Measurements from ENCODE around the gene ASPHD1. TPM values are rescaled to one million over a fixed set of nuclear protein-coding genes. Genes with fewer than 3 reads are reported as not detected.

The ASPHD1 gene
- total RNA-seq, 4 donors from 2014 or later: 0.33 TPM; not detected in 3

DNA sequence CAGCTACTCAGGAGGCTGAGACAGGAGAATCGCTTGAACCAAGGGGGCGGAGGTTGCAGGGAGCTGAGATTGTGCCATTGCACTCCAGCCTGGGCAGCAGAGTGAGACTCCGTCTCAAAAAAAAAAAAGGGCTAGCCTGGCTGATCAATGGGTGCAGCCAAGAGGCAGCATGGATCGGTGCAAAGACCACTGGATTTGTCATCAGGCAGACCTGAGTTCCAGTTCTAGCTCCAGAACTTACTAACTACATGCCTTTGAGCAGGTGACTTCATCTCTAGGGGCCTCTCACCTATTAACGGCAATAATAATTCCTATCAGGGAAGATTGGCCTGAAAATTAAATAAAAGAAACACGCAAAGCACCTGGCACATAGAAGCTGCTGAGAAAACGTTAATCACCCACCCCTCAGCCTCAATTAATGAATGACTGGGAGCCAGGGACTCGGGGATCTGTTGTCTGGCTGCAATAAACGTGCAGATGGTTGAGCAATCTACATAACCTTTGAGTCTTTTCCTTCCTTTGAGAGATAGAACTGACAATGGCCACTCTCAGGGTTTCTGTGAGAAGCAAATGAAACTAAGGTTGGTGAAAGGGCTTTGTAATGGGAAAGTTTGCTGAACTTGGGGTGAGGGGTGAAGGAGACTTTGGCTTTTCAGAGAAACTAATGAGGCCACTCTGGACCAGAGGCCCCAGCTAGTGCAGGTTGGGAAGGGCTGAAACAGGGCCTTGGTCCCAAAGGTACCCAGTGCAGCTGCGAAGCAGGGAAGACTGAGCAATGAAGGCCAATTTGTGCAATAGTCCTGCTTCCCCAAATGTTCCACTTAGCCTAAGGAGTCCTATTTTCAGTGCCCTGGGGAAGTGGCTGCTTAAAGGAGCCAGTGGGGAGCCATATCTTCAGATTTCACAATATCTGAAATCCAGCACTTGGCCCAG, 8.5 kb upstream of the ASPHD1 start:
- Histone ChIP-seq H3K27me3 (peaks cover 0 to 13% (median 1%) of the 10 kb centered on the region in 4 donors), H3K9me3 (no peaks in the 10 kb centered on the region), H3K4me1 (no peaks in the 10 kb centered on the region), H3K36me3 (no peaks in the 10 kb centered on the region), H3K27ac (replicated peaks in 1 of 4) (no peak overlapping the region), H3K4me3 (no peak overlapping the region)
- no peak for DNase-seq (ENCODE audit: extremely low spot score)
- 62% methylated on average over 10 of the region's 10 CpGs for WGBS
- intact Hi-C loops (cut with DNase I): no loop called here
- TF ChIP-seq EP300 (IDR thresholded peaks at IDR 0.05) (no peak), POLR2AphosphoS5 (IDR thresholded peaks at IDR 0.05) (no peak)
- TF ChIP-seq, protein P1, sequence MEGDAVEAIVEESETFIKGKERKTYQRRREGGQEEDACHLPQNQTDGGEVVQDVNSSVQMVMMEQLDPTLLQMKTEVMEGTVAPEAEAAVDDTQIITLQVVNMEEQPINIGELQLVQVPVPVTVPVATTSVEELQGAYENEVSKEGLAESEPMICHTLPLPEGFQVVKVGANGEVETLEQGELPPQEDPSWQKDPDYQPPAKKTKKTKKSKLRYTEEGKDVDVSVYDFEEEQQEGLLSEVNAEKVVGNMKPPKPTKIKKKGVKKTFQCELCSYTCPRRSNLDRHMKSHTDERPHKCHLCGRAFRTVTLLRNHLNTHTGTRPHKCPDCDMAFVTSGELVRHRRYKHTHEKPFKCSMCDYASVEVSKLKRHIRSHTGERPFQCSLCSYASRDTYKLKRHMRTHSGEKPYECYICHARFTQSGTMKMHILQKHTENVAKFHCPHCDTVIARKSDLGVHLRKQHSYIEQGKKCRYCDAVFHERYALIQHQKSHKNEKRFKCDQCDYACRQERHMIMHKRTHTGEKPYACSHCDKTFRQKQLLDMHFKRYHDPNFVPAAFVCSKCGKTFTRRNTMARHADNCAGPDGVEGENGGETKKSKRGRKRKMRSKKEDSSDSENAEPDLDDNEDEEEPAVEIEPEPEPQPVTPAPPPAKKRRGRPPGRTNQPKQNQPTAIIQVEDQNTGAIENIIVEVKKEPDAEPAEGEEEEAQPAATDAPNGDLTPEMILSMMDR (IDR thresholded peaks at IDR 0.05): no peak

DNA sequence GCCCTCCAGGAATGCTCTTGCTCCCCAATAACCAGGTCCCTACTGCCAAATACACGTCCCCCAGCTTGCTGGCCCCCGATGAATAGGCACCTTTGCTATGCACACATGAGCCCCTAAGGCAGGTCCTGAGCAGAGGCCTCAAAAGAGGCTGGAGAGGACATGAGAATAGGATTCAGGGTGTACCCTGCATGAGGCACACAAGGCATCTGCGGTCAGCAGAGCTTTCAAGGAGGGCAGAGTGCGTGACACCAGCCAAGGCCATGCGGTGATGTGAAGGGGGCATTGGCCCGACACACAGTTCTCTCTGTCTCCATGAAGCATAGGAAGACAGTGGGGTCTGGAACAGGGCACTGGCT, 7.9 kb upstream of the ASPHD1 start:
- Histone ChIP-seq H3K27me3 (peaks cover 0 to 19% (median 5%) of the 10 kb centered on the region in 4 donors), H3K27ac (replicated peaks in 1 of 4) (no peak overlapping the region), H3K4me1 (no peaks in the 10 kb centered on the region), H3K36me3 (no peaks in the 10 kb centered on the region), H3K4me3 (no peak overlapping the region), H3K9me3 (no peaks in the 10 kb centered on the region)
- DNase-seq (ENCODE audit: extremely low spot score): no peak
- intact Hi-C loops (cut with DNase I): no loop called here
- 83% methylated on average over 3 of the region's 6 CpGs for WGBS
- TF ChIP-seq EP300 (IDR thresholded peaks at IDR 0.05) (no peak), POLR2A (IDR thresholded peaks at IDR 0.05; ENCODE audit: low read depth) (no peak), POLR2AphosphoS5 (IDR thresholded peaks at IDR 0.05) (no peak)
- TF ChIP-seq, protein P1 (IDR thresholded peaks at IDR 0.05): no peak

DNA sequence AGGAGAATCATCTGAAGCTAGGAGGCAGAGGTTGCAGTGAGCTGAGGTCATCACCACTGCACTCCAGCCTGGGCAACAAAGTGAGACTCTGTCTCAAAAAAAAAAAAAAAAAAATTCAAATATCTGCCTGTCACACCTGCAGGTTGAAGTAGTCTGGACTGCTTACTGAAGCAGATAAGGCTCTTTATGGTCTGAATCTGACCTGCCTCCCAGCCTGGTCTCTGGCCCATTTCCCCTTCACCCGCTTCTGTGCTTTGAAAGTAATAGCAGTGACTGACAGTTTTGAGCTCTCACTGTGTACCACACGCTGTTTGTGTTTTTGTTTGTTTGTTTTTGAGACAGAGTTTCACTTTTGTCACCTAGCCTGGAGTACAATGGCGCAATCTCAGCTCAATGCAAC, 6.7 kb upstream of the ASPHD1 start:
- Histone ChIP-seq H3K27me3 (peaks cover 0 to 30% (median 16%) of the 10 kb centered on the region in 4 donors), H3K27ac (replicated peaks in 1 of 4) (no peak overlapping the region), H3K4me1 (no peaks in the 10 kb centered on the region), H3K36me3 (no peaks in the 10 kb centered on the region), H3K4me3 (no peak overlapping the region), H3K9me3 (no peaks in the 10 kb centered on the region)
- TF ChIP-seq POLR2A (IDR thresholded peaks at IDR 0.05; ENCODE audit: low read depth): no peak
- no peak for TF ChIP-seq POLR2AphosphoS5 (IDR thresholded peaks at IDR 0.05)
- no peak for TF ChIP-seq EP300 (IDR thresholded peaks at IDR 0.05)
- TF ChIP-seq, protein P1 (IDR thresholded peaks at IDR 0.05): no peak
- WGBS: 88% methylated on average over 3 of the region's 3 CpGs
- intact Hi-C loops (cut with DNase I): no loop called here
- DNase-seq (ENCODE audit: extremely low spot score): no peak

DNA sequence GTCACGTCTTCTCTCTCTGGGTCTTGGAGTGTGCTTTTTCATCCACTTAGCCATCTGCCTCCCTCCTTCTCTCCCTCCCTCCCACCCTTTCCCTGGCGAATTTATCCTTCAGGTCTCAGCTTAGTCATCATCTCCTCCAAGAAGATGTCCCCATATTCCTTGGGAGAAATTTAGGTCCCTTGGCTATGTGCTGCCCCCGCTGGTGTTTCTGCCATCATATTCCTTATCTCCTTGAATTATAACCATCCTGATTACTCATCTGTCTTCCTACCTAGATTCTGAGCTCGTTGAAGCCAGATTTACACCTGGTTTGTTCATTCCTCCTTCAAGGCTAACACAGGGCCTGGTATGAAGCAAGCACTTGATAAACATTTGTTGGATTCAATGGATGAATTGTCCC, 5.9 kb upstream of the ASPHD1 start:
- 77% methylated on average over 4 of the region's 4 CpGs for WGBS
- H3K4me1 ChIP-seq: peaks cover 0 to 8% (median 3%) of the 10 kb centered on the region in 4 donors
- no peak overlapping the region for H3K4me3 ChIP-seq
- H3K27ac ChIP-seq (replicated peaks in 1 of 4): no peak overlapping the region
- intact Hi-C loops (cut with DNase I): no loop called here
- peaks cover 0 to 38% (median 22%) of the 10 kb centered on the region in 4 donors for H3K27me3 ChIP-seq
- H3K9me3 ChIP-seq: no peaks in the 10 kb centered on the region
- H3K36me3 ChIP-seq: no peaks in the 10 kb centered on the region
- TF ChIP-seq, protein P1 (IDR thresholded peaks at IDR 0.05): no peak
- TF ChIP-seq EP300 (IDR thresholded peaks at IDR 0.05) (no peak), POLR2A (IDR thresholded peaks at IDR 0.05; ENCODE audit: low read depth) (no peak), POLR2AphosphoS5 (IDR thresholded peaks at IDR 0.05) (no peak)
- no peak for DNase-seq (ENCODE audit: extremely low spot score)
